GM19240 (cell line): Measurements from ENCODE around the gene VAV2.

Experiments
- DNase-seq: peaks from one replicate; pipeline ENCODE4 v3.0.0; 2011; ENCODE audit warnings: low spot score; ENCODE audit not compliant: insufficient read length

VAV2 gene

DNA sequence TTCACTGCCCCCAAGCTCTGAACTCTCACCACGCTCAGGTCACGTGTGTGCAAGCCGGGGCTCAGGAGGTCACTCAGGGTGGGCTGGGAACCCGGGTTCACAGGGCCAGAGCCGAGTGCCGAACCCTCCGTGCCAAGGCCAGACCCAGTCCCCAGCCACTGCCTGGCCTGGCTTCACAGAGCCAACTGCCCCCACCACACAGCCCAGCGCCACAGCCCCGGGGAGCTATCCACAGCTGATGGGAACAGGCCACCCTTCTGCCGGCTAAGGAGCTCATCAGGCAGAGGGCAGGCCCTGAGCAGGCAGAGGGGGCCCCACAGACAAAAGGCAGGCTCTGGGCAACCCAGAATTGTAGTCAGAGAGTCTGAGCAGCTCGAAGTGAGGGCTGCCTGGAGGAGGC lies 117.0 kb downstream of the VAV2 start:
- DNase-seq = no peak

DNA sequence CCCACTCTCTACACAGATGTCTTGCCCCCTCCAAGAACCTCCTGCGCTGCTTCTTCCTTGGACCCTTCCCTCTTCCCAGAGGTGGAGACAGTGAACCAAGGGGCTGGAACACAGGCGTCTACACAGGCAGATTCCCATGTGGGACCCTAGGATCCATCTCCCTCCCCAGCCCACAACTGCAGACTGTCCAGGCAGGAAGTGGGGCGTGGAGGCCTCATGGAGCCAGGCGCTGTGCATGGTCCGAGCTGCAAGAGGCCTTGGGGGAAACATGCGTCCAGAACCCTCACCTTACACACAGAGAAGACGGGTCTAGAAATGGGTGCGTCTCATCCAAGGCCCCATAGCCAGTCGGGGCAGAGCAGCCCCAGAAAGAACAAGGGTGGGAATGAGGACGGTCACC lies 117.5 kb downstream of the VAV2 start:
- no peak for DNase-seq

DNA sequence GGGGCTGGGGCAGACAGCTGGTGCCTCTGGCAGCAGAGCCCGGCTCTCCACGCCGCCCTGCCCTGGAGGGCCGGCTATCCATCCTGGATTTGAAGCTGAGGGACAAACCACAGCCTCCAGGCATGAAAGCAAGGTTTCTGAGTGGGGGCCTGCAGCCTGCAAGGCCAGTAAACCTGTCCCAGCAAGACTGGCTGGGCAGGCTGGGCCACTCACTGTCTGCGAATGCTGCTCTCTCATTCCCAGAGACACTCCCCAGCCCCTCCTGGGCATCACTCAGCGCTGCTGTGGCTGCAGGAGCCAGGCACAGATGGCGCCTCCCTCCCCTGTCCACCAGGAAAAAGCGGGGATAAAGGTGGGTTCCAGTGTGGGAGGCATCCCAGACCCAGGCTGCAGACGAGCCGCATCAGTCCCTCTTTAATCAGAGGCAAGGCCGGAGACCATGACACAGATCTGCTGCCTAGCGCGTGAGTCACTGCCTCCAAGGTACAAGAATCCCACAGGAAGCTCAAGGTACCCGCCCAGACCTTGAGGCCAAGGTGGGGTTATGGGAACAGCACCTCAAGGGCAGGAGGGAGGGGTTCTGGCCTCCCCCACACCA lies 118.0 kb downstream of the VAV2 start:
- no peak for DNase-seq

DNA sequence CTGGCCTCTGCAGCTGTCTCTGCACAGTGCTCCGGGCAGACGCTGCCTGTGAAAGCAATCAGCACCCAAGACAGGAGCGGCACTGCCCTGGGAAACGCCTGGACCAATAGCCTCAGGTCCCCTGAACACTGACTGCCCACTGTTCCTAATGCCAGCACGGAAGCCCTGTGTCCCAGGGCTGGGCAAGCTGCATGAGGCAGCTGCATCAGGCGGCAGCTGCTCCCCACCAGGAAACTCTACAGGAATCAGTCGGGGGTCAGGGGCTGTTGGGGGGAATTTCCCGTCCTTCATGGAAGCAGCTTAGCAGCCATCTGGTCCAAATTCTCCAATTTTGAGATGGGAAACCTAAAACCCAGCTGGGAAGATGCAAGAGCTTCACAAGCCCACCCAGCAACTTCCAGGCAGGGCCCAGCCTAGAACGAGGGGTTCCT lies 118.6 kb downstream of the VAV2 start:
- no peak for DNase-seq

DNA sequence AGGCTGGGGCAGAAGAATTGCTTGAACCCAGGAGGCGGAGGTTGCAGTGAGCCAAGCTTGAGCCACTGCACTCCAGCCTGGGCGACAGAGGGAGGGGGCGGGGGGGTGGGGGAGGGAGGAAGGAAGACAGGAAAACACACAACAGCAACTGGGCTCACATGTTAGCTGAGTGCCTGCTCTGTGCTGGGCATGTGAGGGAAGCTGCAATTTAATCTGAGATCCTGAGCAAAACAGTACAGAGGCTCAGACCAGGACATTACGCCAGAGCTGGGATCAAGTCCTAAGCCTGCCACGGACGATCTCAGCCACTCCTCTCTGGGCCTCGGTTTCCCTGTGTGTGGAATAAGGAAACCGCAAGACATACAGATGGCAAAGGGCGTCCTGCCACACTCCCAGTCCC lies 119.1 kb downstream of the VAV2 start:
- no peak for DNase-seq

DNA sequence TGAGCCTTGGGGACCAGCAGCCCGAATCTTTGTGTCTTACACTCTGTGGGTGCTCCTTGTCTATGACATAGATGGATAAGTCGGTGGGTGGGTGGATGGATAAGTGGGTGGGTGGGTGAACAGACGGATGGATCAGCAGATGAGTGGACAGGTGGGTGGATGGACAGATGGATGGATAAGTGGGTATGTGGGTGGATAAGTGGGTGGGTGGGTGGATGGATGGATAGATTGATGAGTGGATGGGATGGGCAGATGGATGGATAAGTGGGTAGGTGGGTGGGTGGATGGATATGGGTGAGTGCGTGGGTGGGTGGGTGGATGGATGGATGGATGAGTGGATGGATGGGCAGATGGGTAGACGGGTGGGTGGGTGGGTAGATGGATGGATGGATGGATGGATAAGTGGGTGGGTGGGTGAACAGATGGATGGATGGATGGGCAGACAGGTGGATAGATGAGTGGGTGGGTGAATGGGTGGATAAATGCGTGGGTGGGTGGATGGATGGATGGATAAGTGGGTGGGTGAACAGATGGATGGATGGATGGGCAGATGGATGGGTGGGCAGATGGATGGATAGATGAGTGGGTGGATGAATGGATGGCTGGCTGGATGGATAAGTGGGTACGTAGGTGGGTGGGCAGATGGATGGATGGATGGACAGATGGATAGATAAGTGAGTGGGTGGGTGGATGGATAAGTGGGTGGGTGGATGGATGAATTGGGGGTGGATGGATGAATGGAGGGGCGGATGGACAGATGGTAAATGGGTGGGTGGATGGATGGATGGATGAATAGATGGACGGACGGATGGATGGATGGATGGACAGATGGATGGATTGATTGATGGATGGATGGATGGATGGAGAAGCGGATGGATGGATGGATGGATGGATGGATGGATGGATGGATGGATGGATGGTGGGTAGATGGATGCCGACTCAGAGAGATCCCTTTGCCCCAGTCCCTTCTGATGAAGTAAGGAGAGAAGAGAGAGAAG lies 121.2 kb downstream of the VAV2 start:
- DNase-seq = no peak

DNA sequence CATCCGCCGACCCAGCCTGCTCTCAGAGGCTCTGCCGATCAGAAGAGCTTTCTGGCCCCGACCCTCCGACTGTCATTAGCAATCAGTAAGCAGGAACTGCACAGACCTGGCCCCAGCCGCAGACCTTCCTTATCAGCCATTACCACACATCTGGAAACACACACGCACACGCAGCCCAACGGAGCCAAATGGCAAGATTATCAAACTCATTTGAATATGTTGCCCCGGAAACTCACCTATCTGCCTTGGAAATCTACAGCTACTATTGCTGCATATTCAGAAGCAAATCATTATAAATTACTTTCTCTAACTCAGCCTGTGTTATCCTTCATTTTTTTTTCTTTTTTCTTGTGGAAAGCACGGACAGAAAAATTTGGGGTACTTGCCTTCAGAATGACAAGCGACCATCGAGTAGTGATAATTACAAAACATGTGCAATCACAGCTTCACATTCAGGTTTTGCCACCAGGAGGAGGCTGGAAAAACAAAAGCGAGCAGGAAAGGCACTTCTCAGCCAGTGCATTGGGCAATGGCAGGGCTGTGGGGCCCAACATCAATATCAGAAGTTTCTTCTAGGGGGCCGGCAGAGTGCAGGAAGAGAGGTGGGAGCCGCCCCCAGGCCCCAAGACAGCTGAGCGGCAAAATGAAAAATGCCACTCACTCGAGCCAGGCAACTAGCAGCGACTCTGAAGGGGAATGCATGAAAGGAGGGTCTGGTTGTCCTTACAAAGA lies 122.3 kb downstream of the VAV2 start:
- no peak for DNase-seq

DNA sequence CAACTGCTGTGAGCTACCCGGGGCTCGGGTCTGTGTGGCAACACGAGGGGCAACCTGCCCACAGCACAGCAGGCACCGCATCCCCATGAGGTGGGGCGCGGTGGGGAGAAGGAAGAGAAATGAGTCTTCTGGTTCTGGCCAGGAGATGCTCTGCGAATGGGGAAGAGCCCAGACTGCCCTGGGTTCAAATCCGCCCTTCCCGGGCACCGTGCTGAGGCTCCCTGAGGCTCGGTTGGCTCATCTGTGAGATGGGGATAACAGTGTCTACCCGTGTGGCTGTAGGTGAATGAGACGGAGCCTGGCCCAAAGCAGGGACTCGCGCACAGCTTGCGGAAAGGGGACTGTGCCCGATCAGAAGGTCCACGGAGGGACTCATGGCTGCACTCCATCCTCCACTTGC lies 123.9 kb downstream of the VAV2 start:
- DNase-seq = no peak

DNA sequence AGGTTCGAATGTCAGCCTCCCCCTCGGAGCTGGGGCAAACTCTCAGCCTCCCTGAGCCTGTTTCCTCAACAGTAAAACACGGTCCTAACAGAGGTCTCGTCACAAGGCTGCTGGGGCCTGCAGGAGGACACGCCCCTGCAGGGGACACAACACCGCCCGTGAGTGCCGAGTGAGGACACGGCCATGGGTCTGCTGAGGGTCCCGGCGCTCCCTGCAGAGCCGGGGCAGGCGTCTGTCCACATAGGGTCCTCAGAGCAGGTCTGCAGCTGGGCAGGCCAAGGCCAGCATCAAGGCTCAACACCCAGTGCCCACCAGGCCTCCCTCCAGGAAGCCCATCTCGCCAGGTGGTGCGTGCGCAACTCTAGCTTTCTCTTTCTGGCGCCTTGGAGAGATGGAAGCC lies 125.2 kb downstream of the VAV2 start:
- no peak for DNase-seq

DNA sequence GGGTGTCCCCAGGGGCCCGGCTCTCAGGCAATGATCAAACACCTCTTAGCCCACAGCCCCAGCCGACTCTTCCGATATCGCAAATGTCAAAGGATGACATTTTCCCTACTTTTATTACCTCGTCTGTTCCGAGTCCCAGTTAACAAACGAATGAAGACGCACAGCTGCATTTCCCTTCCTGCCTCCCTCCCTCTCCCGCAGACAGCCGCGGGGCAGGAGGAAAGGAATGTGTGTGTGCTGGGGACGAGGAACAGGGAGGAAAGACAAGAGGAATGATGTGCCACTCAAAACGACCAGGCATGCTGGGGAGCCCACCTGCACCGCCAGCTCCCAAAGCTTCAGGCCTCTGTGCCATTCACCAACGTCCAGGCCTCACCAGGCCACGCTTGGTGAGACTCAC lies 128.1 kb downstream of the VAV2 start:
- DNase-seq = no peak

DNA sequence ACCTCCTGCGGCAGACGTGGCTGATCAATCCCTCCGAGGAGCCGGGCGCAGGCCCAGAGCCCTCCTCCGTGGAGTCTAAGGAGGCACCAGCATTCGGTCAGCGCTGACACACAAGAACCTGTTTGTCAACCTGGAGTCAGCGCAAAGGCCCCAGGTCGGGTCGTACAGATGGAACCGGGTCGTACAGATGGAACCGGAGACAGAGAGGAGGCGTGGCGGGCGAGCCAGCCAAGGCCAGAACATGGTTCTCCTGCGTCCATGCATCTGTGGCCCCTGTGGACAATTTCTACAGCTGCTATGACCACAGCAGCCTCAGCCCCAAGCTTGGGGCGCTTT lies 128.9 kb downstream of the VAV2 start:
- DNase-seq = no peak

DNA sequence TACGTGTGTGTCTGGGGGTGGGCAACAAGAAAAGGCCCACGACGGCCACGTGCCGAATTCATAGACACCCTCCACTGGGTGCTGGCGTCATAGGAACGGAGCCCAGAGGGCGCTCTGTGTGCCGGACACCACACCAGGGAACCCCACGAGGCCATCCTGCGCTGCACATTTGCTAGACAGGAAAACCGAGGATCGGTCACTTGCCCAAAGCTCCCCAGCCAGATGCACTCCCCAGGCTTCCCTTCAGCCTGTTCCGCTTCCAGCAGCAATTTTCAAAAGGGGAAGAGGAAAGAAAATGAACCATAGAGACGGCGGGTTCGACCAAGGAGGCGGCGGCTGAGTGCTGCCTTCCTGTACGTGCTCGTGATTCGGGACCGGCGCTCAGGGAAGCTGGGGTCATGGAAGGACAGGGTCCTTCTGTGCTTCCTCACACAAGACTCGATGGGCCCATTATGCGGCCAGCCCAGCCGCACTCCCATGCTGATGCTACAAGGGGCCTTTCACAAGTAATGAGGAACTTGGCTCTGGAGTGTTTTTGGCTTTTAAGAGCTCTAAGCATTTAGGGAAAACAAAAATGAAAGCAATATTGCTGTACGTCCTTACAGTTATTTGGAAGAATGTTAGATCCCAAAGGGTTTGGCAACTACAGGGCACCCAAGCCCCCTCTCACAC lies 129.4 kb downstream of the VAV2 start:
- no peak for DNase-seq

DNA sequence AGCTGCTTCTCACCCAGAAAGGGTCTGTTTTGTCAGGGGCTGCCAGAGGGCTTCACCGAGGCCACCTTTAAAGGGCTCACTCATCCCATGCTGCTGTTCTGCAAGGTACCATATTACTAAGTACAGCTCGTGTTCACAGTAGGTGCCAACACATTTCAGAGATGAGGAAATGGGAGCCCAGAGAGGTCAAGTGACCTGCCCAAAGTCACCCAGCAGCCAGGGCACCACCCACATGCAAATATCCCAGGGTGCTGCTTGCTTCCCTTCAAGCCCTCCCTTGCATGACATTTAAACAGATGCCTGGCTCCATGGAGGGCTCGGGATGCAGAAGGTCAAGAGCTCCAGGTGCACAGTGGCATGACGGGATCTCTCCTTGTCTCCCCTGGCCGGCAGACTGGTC lies 130.4 kb downstream of the VAV2 start:
- DNase-seq = no peak

DNA sequence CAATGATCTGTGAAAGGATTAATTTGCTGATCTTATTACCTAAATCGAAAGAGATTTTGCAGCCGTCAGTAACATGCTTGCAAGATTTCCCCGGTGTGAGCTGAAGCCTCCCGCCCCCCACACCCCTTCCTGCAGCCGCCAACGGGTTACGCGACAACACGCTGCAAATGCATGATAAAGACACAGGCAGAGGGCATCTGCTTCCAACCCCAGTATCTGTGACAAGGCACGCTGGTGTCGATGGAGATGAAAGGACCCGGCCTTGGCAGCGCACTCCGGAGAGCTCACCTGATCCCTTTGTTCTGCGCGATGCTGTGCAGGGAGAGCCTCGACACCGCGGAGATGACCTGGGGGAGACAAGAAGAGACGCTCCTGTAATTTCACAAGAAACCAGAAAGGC lies 131.0 kb downstream of the VAV2 start:
- DNase-seq = no peak

DNA sequence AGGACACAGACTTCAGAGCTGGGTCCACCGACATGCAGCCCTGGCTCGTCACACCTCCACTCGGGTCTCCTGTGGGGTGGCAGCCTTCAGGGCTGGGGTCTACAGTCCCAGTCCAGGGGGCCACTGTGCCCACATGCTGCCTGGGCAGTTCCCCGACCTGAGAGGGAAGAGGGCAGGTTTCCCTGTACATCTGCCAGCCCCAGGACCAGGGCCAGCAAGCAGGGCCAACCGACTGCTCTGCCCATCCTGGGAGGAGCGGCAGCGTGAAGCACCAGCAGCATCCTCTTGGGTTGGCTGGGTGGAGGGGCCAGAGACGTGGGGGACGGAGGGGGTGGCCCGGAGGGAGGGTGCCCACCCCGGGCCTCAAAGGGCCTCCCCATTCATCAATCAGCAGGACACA lies 133.4 kb downstream of the VAV2 start:
- no peak for DNase-seq

DNA sequence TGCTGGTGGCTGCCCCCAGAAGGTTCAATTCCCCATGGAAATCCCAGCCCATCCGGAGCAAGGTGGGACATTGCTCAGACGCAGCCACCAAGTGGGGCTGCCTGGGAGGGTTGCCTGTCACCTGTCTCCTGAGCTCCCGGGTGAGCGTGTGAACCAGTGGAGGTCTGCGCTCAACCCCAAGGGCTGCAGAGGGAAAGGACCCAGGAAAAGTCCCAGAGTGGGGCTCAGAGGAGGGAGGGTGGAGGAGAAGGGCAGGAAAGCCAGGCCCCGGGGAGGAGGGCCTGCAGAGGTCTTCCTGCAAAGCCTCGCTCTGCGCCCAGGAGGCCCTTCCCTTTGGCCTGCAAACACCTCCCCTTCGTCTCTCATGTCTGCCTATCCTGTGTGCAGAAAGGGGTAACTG lies 134.5 kb downstream of the VAV2 start:
- no peak for DNase-seq

DNA sequence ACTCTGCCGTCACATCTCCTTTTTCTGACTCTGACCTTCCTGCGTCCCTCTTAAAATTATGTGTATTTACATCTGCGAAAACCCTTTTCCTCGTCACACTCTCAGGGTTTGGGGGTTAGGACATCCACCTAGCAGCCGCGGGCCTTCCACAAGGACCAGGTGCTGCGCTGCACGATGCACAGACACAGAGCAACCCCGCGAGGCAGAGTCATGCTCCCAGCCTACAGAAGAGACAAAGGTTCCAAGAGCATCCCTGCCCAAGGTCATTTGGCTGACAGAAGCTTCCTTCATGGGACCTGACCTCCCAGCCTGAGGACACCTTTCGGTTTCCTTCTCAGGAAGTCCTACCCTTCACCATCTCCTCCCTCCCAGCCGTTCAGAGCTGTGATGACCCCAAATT lies 135.3 kb downstream of the VAV2 start:
- no peak for DNase-seq

DNA sequence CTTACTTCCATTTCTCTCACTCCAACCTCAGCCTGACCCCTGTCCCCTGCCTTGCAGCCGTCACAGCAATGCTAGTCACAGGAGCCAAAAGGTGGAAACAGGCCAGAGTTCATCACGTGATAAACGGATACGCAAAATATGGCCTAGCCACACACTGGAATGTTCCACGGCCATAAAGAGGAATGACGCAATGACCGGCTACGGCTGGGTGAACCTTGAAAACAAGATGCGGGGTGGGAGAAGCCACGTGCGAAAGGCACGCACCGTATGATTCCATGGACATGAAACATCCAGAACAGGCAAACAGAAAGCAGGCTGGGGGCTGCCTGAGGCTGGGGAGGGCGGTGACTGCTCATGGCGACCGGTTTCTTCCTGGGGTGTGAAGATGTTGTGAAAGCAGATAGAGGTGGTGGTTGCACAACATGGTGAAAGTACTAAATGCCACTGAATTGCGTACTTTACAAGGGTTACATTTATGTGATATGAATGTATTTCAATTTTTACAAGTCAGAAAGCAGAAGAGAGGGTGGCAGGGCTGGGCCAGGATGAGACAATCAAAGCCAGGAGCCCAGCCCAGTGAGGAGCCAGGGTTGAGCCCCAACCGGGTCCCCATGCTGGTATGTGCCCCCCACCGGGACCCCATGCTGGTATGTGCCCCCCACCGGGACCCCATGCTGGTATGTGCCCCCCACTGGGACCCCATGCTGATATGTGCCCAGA lies 136.2 kb downstream of the VAV2 start:
- no peak for DNase-seq

DNA sequence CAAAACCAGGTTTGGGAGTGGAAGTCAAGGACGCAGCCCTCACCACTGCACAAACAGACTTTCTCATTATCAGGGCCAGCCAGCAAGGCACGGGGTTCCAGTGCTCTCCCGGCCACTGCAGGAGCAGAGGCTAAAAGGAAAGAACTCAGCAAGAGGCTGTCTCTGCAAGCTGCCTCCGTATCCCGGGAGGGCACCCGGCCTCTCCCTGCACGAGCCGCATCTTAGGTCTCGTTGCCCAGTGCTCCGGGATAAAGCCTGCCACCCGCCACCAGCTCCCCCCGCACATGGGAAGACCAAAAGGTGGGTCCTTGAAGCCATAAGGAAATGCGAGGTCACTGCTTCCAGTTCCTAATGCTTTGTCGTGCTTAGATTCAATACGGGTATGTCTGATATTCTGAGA lies 136.8 kb downstream of the VAV2 start:
- no peak for DNase-seq

DNA sequence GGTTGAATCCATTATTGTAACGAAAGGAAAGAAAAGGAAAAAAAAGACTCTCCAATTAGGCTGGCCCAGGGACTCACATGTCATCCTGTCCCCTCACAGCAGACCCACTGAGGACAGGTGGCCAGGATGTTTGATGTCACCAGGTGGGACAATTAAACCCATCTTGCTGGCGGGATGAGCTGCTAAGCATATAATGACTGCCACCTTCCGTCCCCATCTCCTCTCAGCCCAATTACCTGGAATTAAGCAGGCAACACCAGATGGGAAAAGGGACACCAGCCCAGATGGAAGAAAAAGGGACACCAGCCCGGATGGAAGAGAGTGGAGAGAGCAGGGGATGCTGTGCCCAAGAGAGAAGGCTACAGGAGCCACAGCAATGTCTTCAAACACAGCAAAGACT lies 137.4 kb downstream of the VAV2 start:
- no peak for DNase-seq

DNA sequence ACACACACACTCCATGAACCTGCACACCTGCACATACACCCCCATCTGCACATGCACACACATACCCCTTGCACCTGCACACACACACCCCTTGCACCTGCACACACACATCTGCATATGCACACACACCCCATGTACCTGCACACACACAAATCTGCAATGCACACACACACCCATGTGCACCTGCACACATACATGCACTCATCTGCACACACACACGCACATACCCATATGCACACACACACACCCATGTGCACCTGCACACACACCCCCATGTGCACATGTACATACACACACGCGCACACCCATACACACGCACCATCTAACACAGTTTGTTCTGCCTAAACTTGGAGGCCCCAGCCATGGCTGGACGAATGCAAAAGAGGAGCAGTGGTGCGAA lies 138.1 kb downstream of the VAV2 start:
- DNase-seq = no peak
